Hindlimb muscle (tissue), 1 donor: ENCODE results near the gene CCL3. TPM values are rescaled to one million over a fixed set of nuclear protein-coding genes. Genes with fewer than 3 reads are reported as not detected.

Experiments
- polyA plus RNA-seq: library from polyadenylated mRNA; unstranded; fragments of 120-200 nt; gene quantifications from one replicate; pipeline ENCODE4 v1.2.1, GENCODE V29; 2013; ENCODE audit not compliant: insufficient read length

Gene CCL3
- polyA plus RNA-seq, 1 donor: 5.8 TPM

Other genes starting within 250 kb of the CCL3 start
- not detected for gene HEATR9, start 221.3 kb downstream of the CCL3 start, polyA plus RNA-seq
- 0.74 TPM for gene CCL5, start 209.8 kb downstream of the CCL3 start, polyA plus RNA-seq
- gene RDM1, start 159.4 kb downstream of the CCL3 start, polyA plus RNA-seq: 0.67 TPM
- gene LYZL6, start 146.4 kb downstream of the CCL3 start, polyA plus RNA-seq: not detected
- gene CCL16, start 108.6 kb downstream of the CCL3 start, polyA plus RNA-seq: 0.13 TPM
- gene CCL14, start 103.4 kb downstream of the CCL3 start, polyA plus RNA-seq: 40.4 TPM
- gene CCL15, start 88.6 kb downstream of the CCL3 start, polyA plus RNA-seq: not detected
- gene CCL23, start 72.2 kb downstream of the CCL3 start, polyA plus RNA-seq: not detected
- gene CCL18, start 25.9 kb downstream of the CCL3 start, polyA plus RNA-seq: not detected
- gene CCL4, start 13.7 kb upstream of the CCL3 start, polyA plus RNA-seq: 3.2 TPM
- gene TBC1D3B, start 86.5 kb upstream of the CCL3 start, polyA plus RNA-seq: 10.9 TPM
- gene CCL3L1, start 106.6 kb upstream of the CCL3 start, polyA plus RNA-seq: 0.65 TPM
- 1.3 TPM for gene CCL4L2, start 120.9 kb upstream of the CCL3 start, polyA plus RNA-seq
- not detected for gene TBC1D3I, start 174.4 kb upstream of the CCL3 start, polyA plus RNA-seq
- gene TBC1D3G, start 233.7 kb upstream of the CCL3 start, polyA plus RNA-seq: not detected